SK-N-SH (cell line): ENCODE measurements around the gene PIP4K2A. TPM values are rescaled to one million over a fixed set of nuclear protein-coding genes. Genes with fewer than 3 reads are reported as not detected.

Experiments
- CTCF ChIA-PET: fragments of 300-600, 350-600 bp; formaldehyde crosslinking; extraction: SDS; loops from one replicate; lab custom pipeline; 2021; lab: Yijun Ruan, JAX
- POLR2A ChIA-PET: fragments of 350-600 bp; sonication (Branson Sonifier 250); formaldehyde crosslinking; extraction: SDS; loops from one replicate; lab custom pipeline; 2020; ENCODE audit warnings: antibody characterized with exemption, inconsistent platforms; lab: Yijun Ruan, JAX
- DNase-seq: peaks from one replicate; pipeline ENCODE4 v3.0.0; 2012
- H2AFZ ChIP-seq: fragments of 200-600 bp; sonication (generic); 2 replicates; pipeline ENCODE4 v1.8.1; 2016; ENCODE audit warnings: antibody characterized with exemption, mild to moderate bottlenecking, low read depth
- H3F3A ChIP-seq: fragments of 200-600 bp; sonication (generic); replicated peaks from 2 replicates; pipeline ENCODE3; 2016; ENCODE audit warnings: antibody characterized with exemption, mild to moderate bottlenecking; ENCODE audit not compliant: insufficient read depth
- H3K27ac ChIP-seq, 2 experiments: fragments of 200-500 bp in 1 of 2; fragments of 200-600 bp in 1 of 2; sonication (Bioruptor generic) in 1 of 2; sonication (generic), shearing (Covaris generic) in 1 of 2; 2 replicates each; pipeline versions ENCODE4 v1.5.1 to v1.6.1; 2014 to 2016; ENCODE audit warnings: low read depth in 2 of 2, inconsistent platforms in 1 of 2, low read length in 1 of 2, mild to moderate bottlenecking in 1 of 2, mixed read lengths in 1 of 2
- H3K27me3 ChIP-seq: fragments of 200-600 bp; sonication (generic), shearing (Covaris generic); 2 replicates; pipeline ENCODE4 v1.6.1; 2016; ENCODE audit warnings: mixed run types; ENCODE audit not compliant: insufficient read depth
- H3K36me3 ChIP-seq, 2 experiments: fragments of 200-500 bp in 1 of 2; fragments of 200-600 bp in 1 of 2; sonication (Bioruptor generic) in 1 of 2; sonication (generic) in 1 of 2; replicated peaks in 1 of 2; 2 replicates each; pipeline versions ENCODE3 to v1.5.1; 2014 to 2016; ENCODE audit warnings: low read length in 1 of 2, mild to moderate bottlenecking in 1 of 2; ENCODE audit not compliant: insufficient read depth in 2 of 2, control insufficient read depth in 1 of 2
- H3K4me1 ChIP-seq, 2 experiments: fragments of 200-500 bp in 1 of 2; fragments of 200-600 bp in 1 of 2; sonication (Bioruptor generic) in 1 of 2; sonication (generic), shearing (Covaris generic) in 1 of 2; 2 replicates each; pipeline versions ENCODE4 v1.5.1 to v1.6.1; 2014 to 2016; ENCODE audit warnings: low read depth in 1 of 2, low read length in 1 of 2, mixed run types in 1 of 2; ENCODE audit not compliant: insufficient read depth in 2 of 2, control insufficient read depth in 1 of 2
- H3K4me2 ChIP-seq: fragments of 200-600 bp; sonication (generic), shearing (Covaris generic); 2 replicates; pipeline ENCODE4 v1.6.1; 2017; ENCODE audit warnings: mixed run types
- H3K4me3 ChIP-seq, 2 experiments: fragments of 200-500 bp in 1 of 2; fragments of 200-600 bp in 1 of 2; sonication (Bioruptor generic) in 1 of 2; sonication (generic), shearing (Covaris generic) in 1 of 2; 2 replicates each; pipeline versions ENCODE4 v1.5.1 to v1.8.1; 2014 to 2016; ENCODE audit warnings: low read depth in 2 of 2, inconsistent platforms in 1 of 2, low read length in 1 of 2, mild to moderate bottlenecking in 1 of 2, mixed read lengths in 1 of 2, moderate library complexity in 1 of 2
- H3K79me2 ChIP-seq: fragments of 200-600 bp; sonication (generic); 2 replicates; pipeline ENCODE4 v1.8.1; 2017; ENCODE audit warnings: mild to moderate bottlenecking; ENCODE audit not compliant: insufficient read depth
- H3K9ac ChIP-seq: fragments of 200-600 bp; sonication (generic); 2 replicates; pipeline ENCODE4 v1.6.1; 2017; ENCODE audit warnings: mixed run types
- H3K9me2 ChIP-seq: fragments of 200-600 bp; sonication (generic); 2 replicates; pipeline ENCODE4 v1.6.1; 2017; ENCODE audit warnings: mixed run types
- H3K9me3 ChIP-seq: fragments of 200-600 bp; sonication (generic); 2 replicates; pipeline ENCODE4 v1.6.1; 2017; ENCODE audit warnings: mixed run types, mild to moderate bottlenecking, moderate library complexity
- H4K20me1 ChIP-seq: fragments of 200-600 bp; sonication (generic); 2 replicates; pipeline ENCODE4 v1.6.1; 2017; ENCODE audit warnings: mild to moderate bottlenecking, mixed run types; ENCODE audit not compliant: insufficient read depth
- ELF1 ChIP-seq: IDR thresholded peaks from 2 replicates; pipeline ENCODE4 v1.4.0; 2012
- EP300 ChIP-seq, 2 experiments: IDR thresholded peaks; 2 replicates each; pipeline versions ENCODE4 v1.4.0 to v1.6.1; 2012; ENCODE audit warnings: borderline replicate concordance in 1 of 2, low read depth in 1 of 2, low read length in 1 of 2
- EZH2phosphoT487 ChIP-seq: fragments of 200-600 bp; sonication (generic); IDR thresholded peaks from 2 replicates; pipeline ENCODE4 v1.6.1; 2017; ENCODE audit warnings: low read depth, mixed run types, mild to moderate bottlenecking, antibody characterized with exemption, moderate library complexity, borderline replicate concordance
- FOSL2 ChIP-seq: IDR thresholded peaks from 2 replicates; pipeline ENCODE4 v1.4.0; 2012; ENCODE audit warnings: low read depth, mild to moderate bottlenecking, moderate library complexity, borderline replicate concordance
- GABPA ChIP-seq: IDR thresholded peaks from 2 replicates; pipeline ENCODE4 v1.4.0; 2012; ENCODE audit warnings: low read depth, mild to moderate bottlenecking
- GATA2 ChIP-seq: sonication (generic); formaldehyde crosslinking; IDR thresholded peaks from 2 replicates; pipeline ENCODE4 v1.5.0; 2020; ENCODE audit warnings: mild to moderate bottlenecking, missing genetic modification reagents
- JUND ChIP-seq: IDR thresholded peaks from 2 replicates; pipeline ENCODE4 v1.4.0; 2012
- MXI1 ChIP-seq: IDR thresholded peaks from 2 replicates; pipeline ENCODE4 v1.6.1; 2012; ENCODE audit warnings: mild to moderate bottlenecking, low read depth, low read length, improper control_type of control experiment
- NFIC ChIP-seq: IDR thresholded peaks from 2 replicates; pipeline ENCODE4 v1.4.0; 2012; ENCODE audit warnings: borderline replicate concordance
- POLR2AphosphoS5 ChIP-seq: IDR thresholded peaks from 2 replicates; pipeline ENCODE4 v1.6.1; 2012; ENCODE audit warnings: low read depth, low read length
- RAD21 ChIP-seq: IDR thresholded peaks from 2 replicates; pipeline ENCODE4 v1.6.1; 2012; ENCODE audit warnings: mild to moderate bottlenecking, low read length
- RFX5 ChIP-seq: IDR thresholded peaks from 2 replicates; pipeline ENCODE4 v1.6.1; 2012; ENCODE audit warnings: mild to moderate bottlenecking, improper control_type of control experiment, low read length
- SMC3 ChIP-seq: IDR thresholded peaks from 2 replicates; pipeline ENCODE4 v1.6.1; 2012; ENCODE audit warnings: low read depth, low read length, improper control_type of control experiment
- TEAD4 ChIP-seq: IDR thresholded peaks from 2 replicates; pipeline ENCODE4 v1.4.0; 2012; ENCODE audit warnings: mild to moderate bottlenecking, borderline replicate concordance; ENCODE audit not compliant: insufficient read depth
- USF2 ChIP-seq: fragments of 150-350 bp; IDR thresholded peaks from 2 replicates; pipeline ENCODE4 v1.6.1; 2017; ENCODE audit warnings: antibody characterized with exemption, low read length, low read depth, borderline replicate concordance
- WGBS: methylation state at CpG from one replicate; pipeline ENCODE4 v1.1.6; 2017; ENCODE audit warnings: low lambda C conversion rate; 5-methylcytosine and 5-hydroxymethylcytosine counted together
- polyA plus RNA-seq, 3 experiments: library from polyadenylated mRNA; depleted of rRNA; stranded (reverse); fragments of >200 nt; gene quantifications; 2 replicates each; pipeline ENCODE4 v1.2.3, GENCODE V29; 2012
- TF ChIP-seq, protein P1 (sequence below): IDR thresholded peaks from 2 replicates; pipeline ENCODE4 v1.6.1; 2012; ENCODE audit warnings: mild to moderate bottlenecking, low read depth, low read length, moderate library complexity
- TF ChIP-seq, protein P2 (sequence below): fragments of 150-350 bp; IDR thresholded peaks from 2 replicates; pipeline ENCODE4 v1.6.1; 2016; ENCODE audit warnings: mild to moderate bottlenecking, low read depth, low read length

Gene PIP4K2A
- polyA plus RNA-seq, 1 of the 3 experiments (the other 2 are of a cell fraction), result 10.8 TPM

GRCh38 chr10:22607261-22607660 is 107.1 kb downstream of the PIP4K2A start:
- Histone ChIP-seq H3K9me3 (no peaks in the 10 kb centered on the region), H3F3A (no peaks in the 10 kb centered on the region), H3K27ac (no peak overlapping the region), H3K79me2 (peaks cover 5% of the 10 kb centered on the region; the same call in 1 of the 2 replicates), H3K36me3 (peaks cover 2 to 12% of the 10 kb centered on the region in 2 experiments), H2AFZ (no peak overlapping the region), H4K20me1 (no peaks in the 10 kb centered on the region), H3K4me2 (no peak overlapping the region), H3K27me3 (no peaks in the 10 kb centered on the region), H3K9me2 (no peaks in the 10 kb centered on the region), H3K9ac (no peak overlapping the region), H3K4me3 (no peak overlapping the region), H3K4me1 (peaks cover 0 to 11% of the 10 kb centered on the region in 2 experiments; a peak in 1 of 4 replicates)
- CTCF ChIA-PET, result no interaction called here
- no peak for DNase-seq
- 71% methylated on average over 3 of the region's 3 CpGs for WGBS
- POLR2A ChIA-PET, result no interaction called here
- TF ChIP-seq TEAD4 (no peak), SMC3 (no peak), GABPA (no peak), EZH2phosphoT487 (no peak), MXI1 (no peak), USF2 (no peak), NFIC (no peak), GATA2 (CRISPR knock-in tag) (no peak), JUND (no peak)

DNA sequence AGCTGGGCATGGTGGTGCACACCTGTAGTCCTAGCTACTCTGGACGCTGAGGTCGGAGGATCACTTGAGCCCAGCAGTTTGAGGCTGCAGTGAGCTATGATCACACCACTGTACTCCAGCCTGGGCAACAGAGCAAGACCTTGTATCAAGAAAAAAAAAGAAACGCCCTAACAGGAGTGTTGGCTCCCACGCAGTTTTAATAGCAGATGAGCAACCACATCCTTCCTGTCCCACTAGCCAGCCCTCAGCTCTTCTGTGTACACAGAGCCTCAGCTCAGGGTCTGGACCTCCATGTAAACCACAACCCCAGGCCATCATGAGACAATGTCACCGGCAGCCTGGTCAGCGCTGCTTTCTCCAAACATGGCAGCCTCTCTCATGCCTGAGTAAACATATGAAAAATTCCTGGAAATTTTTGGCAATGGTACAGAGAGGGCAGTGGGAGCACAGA is 108.2 kb downstream of the PIP4K2A start:
- Histone ChIP-seq H3K27ac (no peak overlapping the region), H3K4me2 (no peak overlapping the region), H3K79me2 (peaks cover 5% of the 10 kb centered on the region; the same call in 1 of the 2 replicates), H3K9ac (no peak overlapping the region), H2AFZ (no peak overlapping the region), H3K9me2 (no peaks in the 10 kb centered on the region), H3K4me1 (peaks cover under 1 to 11% of the 10 kb centered on the region in 2 experiments; a peak in 1 of 4 replicates), H3F3A (no peaks in the 10 kb centered on the region), H3K27me3 (no peaks in the 10 kb centered on the region), H4K20me1 (no peaks in the 10 kb centered on the region), H3K4me3 (no peak overlapping the region), H3K9me3 (no peaks in the 10 kb centered on the region), H3K36me3 (peaks cover 2 to 12% of the 10 kb centered on the region in 2 experiments)
- CTCF ChIA-PET, result no interaction called here
- POLR2A ChIA-PET, result no interaction called here
- WGBS, result 78% methylated on average over 6 of the region's 6 CpGs
- no peak for DNase-seq
- TF ChIP-seq ELF1, result no peak

DNA sequence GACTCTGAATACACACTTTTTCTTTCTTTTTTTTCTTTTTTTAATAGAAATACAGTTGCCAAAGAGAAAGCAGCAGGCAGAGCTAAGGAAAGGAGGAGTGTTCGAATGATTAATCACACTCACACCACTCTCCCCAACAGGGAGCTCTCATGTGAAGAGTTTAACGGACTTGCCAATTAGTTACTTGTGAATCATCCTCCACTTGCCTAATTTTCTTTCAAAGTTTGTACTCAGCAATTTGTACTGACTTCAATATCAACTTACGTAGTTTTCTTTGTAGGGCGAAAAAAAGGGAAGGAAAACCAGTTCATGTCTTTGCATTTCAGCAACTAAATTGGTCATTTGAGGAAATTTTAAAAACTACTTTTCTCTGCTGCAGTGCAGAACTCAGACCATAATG is 109.2 kb downstream of the PIP4K2A start:
- no peak overlapping the region for H3K9ac ChIP-seq
- H3K27me3 ChIP-seq, result no peaks in the 10 kb centered on the region
- no peaks in the 10 kb centered on the region for H3K9me2 ChIP-seq
- no peak overlapping the region for H3K4me2 ChIP-seq
- WGBS, result 89% methylated on average over 4 of the region's 4 CpGs
- H2AFZ ChIP-seq, result no peak overlapping the region
- ChIA-PET POLR2A (no interaction called here), CTCF (interaction anchor here (1.2 kb wide), 1 partner anchor 45 kb away, joined by 4 read pairs; no protein-coding TSS in a partner anchor)
- no peaks in the 10 kb centered on the region for H4K20me1 ChIP-seq
- H3K9me3 ChIP-seq, result no peaks in the 10 kb centered on the region
- peaks cover under 1% of the 10 kb centered on the region for H3F3A ChIP-seq
- H3K4me3 ChIP-seq, result no peak overlapping the region
- H3K4me1 ChIP-seq, result peaks cover 2 to 12% of the 10 kb centered on the region in 2 experiments; a peak in 2 of 4 replicates
- H3K79me2 ChIP-seq, result peaks cover 5% of the 10 kb centered on the region; the same call in 1 of the 2 replicates
- no peak for DNase-seq
- no peak overlapping the region for H3K27ac ChIP-seq
- peaks cover 2 to 12% of the 10 kb centered on the region in 2 experiments for H3K36me3 ChIP-seq
- TF ChIP-seq, protein P1, sequence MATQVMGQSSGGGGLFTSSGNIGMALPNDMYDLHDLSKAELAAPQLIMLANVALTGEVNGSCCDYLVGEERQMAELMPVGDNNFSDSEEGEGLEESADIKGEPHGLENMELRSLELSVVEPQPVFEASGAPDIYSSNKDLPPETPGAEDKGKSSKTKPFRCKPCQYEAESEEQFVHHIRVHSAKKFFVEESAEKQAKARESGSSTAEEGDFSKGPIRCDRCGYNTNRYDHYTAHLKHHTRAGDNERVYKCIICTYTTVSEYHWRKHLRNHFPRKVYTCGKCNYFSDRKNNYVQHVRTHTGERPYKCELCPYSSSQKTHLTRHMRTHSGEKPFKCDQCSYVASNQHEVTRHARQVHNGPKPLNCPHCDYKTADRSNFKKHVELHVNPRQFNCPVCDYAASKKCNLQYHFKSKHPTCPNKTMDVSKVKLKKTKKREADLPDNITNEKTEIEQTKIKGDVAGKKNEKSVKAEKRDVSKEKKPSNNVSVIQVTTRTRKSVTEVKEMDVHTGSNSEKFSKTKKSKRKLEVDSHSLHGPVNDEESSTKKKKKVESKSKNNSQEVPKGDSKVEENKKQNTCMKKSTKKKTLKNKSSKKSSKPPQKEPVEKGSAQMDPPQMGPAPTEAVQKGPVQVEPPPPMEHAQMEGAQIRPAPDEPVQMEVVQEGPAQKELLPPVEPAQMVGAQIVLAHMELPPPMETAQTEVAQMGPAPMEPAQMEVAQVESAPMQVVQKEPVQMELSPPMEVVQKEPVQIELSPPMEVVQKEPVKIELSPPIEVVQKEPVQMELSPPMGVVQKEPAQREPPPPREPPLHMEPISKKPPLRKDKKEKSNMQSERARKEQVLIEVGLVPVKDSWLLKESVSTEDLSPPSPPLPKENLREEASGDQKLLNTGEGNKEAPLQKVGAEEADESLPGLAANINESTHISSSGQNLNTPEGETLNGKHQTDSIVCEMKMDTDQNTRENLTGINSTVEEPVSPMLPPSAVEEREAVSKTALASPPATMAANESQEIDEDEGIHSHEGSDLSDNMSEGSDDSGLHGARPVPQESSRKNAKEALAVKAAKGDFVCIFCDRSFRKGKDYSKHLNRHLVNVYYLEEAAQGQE, result no peak
- TF ChIP-seq EZH2phosphoT487 (no peak), RFX5 (no peak), POLR2AphosphoS5 (no peak), FOSL2 (no peak), JUND (no peak), EP300 (IDR thresholded peaks at IDR 0.05; ENCODE audit: borderline replicate concordance in 1 of 2, low read depth in 1 of 2, low read length in 1 of 2) (no peak), RAD21 (no peak)
- TF ChIP-seq, protein P2, sequence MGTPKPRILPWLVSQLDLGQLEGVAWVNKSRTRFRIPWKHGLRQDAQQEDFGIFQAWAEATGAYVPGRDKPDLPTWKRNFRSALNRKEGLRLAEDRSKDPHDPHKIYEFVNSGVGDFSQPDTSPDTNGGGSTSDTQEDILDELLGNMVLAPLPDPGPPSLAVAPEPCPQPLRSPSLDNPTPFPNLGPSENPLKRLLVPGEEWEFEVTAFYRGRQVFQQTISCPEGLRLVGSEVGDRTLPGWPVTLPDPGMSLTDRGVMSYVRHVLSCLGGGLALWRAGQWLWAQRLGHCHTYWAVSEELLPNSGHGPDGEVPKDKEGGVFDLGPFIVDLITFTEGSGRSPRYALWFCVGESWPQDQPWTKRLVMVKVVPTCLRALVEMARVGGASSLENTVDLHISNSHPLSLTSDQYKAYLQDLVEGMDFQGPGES, result no peak
